HG03571 (cell line): Measurements from ENCODE around the gene RAB5B.
"Not testable (repeated sequence)": the region's sequence is repeated elsewhere in the genome, so short reads cannot be mapped to it uniquely, and the experiment has no call there.

ENCODE experiments used
- ATAC-seq: cut with Tn5 transposase; IDR thresholded peaks from one replicate; pipeline ENCODE4 v1.9.1; 2021; ENCODE audit not compliant: unreplicated experiment

Gene RAB5B

DNA sequence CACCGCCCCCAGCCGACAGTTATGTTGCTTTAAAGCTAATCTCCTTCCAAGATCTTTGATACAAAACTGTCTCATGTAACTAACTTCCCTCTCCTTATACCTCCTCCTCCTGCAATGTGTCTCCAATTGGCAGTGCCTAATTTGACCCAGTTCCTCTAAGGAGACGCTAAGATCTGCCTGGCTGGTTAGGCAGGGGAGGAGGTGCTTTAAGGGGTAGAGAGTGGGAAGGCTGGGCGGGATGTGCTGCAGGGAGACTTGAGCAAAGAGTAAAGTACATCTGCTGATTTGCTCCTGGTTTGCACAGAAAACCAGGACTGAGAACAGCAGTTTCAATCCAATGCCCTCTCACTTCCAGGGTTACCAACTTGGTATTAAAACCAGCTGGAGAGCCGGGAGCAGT is 39.6 kb downstream of the RAB5B start:
- no peak for ATAC-seq

DNA sequence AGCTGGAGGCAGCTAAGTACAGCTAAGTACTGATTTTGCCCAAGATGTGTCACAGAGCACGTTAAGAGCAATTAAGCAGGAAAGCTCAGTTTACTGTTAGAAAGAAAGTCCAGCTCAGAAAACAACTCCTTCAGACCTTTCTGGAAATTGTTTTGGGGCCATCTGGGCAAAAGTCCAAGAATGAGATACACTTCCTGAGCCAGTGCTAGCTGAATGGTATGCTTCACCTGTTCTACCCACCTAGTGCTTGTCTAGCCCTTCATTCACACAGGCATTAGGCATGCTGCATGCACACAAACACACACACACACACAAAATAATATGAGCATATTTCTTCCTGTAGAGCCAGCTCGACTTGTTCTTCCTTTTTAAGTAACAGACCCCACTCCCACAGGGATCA is 40.3 kb downstream of the RAB5B start:
- ATAC-seq = no peak

DNA sequence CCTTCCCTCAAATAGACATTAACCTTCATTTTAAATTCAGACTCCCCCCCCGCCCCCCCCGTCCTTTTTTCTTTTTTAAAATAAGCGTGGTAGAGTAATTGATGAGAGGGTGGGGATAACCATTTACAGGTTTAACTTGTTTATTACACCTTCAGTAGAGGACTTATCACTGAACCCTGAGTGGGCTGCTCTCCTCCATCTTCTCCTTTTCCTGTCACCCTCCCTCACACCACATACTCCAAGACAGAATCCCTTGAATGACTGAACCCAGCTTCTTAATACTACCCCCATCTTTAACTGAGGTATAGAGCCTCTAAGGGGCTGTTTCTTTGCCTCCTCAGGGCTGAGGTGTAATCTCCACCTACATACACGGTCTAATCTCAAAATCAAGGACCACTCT is 43.3 kb downstream of the RAB5B start:
- no peak for ATAC-seq

DNA sequence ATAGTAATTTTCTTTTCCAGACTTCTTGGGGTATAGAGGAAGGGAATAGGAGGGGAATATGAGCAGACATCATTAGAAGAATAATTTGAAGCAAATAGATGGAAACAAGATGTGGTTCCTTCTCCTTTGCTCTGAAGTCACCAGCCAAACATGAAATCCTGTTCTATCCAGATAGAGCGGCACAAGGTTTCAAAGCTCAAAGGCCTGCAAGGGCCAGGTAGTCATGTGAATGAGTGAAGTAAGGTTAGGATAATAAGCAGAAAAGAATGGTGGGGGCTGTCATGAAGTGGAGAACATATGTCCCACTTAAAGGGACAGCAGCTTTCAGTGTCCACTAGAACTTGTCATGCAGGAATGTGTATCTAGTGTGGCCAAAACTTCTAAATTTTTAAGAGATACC is 44.5 kb downstream of the RAB5B start:
- ATAC-seq = no peak

DNA sequence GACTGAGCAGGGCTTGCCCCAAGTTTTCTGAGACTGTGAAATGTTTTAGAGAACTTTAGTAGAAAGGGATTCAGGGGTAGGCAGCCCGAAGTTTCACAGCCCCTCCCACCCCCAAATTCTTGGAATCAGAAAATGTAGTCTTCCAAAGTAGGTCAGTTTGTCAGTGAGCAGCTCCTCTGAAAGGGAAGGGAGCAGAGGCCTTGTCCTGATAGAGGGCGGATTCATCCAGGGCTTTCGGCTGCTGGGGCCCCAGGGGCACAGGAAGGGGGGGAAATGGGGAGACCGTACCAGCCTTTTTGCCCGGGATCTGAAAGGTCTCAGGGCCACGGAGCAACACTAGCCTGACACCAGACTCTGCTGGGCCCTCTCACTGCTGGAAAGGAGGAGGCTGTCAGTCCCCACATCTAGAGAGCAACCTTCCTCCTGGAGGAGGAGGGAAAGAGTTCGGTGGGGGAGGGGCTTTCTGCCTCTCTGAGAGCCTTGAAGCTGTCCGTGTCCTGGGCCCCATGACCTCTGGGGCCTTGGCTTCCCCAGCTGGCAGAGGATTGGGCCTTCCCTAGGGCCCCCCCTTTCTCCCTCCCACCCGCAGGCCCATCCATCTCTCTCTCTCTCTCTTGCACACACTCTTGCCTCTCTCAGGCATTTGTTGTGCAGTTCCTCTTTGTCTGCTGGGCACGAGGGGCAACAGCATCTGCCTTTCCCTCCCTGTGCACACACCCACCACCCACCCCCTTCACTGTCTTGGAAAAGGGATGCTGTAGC is 46.7 kb downstream of the RAB5B start, which contains the start of gene IKZF4:
Gene IKZF4 (plus strand): TSS at position 621 of the 762 bp plus-strand sequence. CDS start 451 bp downstream, outside the sequence.
- no peak for ATAC-seq

DNA sequence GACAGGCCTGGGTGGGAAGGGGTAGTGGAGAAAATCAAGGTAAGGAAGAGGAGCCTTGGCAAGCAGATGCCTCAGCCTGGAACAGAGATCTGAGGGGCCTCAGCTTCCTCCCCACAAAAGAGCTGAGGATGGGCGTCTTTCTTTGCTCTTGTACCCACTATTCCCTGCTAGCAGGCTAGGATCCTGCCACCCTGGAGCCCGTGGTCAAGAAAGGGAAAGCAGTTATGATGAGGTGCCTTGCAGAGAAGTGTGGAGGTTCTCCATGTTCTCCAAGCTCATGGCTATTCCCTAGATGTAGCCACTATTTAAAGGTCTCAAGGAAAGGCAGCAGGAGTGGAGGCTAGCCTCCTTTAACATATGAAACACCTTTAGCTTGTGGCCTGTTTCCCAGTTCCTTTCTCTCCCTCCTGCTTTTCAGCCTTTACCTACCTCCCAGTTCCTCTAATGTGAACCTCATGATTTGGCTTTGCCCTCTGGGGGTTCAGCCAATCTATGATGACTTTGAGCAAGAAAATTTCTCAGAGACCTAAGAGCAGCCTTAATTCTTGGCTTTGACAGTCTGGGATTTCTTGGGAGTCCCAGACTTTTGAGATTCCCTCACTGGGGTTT is 48.1 kb downstream of the RAB5B start:
- ATAC-seq = no peak

DNA sequence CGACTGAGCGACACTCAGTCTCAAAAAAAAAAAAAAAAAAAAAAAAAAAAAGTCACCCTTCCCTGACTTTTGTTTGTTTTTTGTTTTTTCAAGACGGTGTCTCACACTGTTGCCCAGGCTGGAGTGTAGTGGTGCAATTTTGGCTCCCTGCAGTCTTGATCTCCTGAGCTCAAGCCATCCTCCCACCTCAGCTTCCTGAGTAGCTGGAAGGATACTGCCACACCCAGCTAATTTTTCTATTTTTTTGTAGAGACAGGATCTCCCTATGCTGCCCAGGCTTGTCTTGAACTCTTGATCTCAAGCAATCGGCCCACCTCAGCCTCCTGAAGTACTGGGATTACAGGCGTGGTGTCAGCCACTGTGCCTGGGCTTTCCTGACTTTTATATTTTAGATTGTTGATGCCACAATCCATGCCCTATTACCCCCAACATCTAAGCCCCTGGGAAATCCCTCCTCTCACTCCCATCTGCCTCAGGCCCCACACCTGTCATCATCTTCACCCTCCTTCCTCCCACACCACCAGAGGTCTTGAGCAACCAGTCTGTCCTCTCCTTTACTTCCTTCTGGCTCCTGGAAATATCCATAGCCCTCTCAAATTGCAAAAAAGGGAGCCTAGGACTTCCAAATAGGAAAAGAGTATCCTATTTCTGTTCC is 54.8 kb downstream of the RAB5B start:
- no peak for ATAC-seq

DNA sequence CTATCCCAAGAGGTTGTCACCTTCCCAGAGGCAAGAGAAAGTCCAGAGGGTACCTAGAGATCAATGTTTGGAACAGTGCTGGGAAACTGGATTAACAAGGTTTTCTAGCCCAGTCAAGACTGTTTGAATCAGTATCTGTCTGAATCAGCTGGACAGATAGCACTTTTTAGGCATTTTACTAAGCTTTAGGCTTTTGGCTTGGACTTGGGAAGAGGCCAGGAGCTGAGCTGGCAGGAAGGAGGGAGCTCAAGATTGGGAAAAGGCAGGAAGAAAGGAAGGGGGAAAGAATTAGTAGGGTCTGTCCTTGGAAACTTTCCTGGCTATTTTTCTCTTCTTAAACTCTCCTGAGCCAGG is 55.3 kb downstream of the RAB5B start:
- no peak for ATAC-seq

DNA sequence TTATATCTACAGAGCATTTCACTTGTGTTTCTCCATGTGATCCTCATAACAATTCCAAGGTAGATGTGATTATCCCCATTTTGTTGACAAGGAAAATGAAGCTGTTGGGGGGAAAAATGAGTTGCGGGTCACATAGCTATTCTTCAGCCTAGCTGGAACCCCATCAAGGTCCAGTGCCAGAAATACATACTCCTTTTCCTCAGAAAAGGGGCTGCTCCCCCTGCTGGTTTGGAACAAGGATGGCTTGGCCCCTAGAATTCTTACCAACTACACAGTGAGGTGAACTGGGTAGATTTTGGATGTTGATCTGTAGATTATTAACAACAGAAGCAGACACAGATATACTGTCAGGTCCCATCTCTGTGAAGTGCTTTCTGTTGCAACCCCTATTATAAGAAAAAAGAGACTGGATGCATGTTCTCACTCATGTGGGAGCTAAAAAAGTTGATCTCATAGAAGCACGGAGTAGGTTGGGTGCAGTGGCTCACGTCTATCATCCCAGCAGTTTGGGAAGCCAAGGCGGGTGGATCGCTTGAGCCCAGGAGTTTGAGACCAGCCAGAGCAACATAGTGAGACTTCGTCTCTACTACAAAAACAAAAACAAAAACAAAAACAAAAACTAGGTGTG is 55.9 kb downstream of the RAB5B start:
- no peak for ATAC-seq

DNA sequence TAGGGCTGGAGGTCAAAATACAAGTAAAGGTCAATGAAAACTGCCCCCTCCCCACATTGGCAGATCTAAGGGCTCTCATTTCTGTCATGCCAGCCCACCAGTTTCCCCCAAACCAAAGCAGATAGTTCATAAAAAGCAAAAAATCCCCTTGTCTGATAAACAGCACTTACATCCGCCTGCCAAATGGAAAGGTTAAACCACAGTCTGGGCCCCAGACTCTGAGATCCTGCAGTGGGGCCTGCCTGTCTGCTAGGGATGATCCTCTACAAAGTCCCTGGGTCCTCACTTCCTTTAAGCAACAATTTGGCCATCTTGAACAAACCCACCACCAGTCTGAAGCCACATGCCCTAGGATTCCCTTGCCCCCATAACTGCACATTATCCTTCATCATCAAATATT is 58.1 kb downstream of the RAB5B start:
- ATAC-seq = no peak

DNA sequence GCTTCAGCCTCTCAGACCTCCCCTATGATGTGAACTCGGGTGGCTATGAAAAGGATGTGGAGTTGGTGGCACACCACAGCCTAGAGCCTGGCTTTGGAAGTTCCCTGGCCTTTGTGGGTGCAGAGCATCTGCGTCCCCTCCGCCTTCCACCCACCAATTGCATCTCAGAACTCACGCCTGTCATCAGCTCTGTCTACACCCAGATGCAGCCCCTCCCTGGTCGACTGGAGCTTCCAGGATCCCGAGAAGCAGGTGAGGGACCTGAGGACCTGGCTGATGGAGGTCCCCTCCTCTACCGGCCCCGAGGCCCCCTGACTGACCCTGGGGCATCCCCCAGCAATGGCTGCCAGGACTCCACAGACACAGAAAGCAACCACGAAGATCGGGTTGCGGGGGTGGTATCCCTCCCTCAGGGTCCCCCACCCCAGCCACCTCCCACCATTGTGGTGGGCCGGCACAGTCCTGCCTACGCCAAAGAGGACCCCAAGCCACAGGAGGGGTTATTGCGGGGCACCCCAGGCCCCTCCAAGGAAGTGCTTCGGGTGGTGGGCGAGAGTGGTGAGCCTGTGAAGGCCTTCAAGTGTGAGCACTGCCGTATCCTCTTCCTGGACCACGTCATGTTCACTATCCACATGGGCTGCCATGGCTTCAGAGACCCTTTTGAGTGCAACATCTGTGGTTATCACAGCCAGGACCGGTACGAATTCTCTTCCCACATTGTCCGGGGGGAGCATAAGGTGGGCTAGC is 60.9 kb downstream of the RAB5B start:
- ATAC-seq = no peak

DNA sequence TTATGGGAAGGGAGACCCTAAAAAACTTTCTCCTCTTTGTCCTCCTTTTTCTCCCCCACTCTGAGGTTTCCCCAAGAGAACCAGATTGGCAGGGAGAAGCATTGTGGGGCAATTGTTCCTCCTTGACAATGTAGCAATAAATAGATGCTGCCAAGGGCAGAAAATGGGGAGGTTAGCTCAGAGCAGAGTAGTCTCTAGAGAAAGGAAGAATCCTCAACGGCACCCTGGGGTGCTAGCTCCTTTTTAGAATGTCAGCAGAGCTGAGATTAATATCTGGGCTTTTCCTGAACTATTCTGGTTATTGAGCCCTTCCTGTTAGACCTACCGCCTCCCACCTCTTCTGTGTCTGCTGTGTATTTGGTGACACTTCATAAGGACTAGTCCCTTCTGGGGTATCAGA is 63.3 kb downstream of the RAB5B start:
- no peak for ATAC-seq

DNA sequence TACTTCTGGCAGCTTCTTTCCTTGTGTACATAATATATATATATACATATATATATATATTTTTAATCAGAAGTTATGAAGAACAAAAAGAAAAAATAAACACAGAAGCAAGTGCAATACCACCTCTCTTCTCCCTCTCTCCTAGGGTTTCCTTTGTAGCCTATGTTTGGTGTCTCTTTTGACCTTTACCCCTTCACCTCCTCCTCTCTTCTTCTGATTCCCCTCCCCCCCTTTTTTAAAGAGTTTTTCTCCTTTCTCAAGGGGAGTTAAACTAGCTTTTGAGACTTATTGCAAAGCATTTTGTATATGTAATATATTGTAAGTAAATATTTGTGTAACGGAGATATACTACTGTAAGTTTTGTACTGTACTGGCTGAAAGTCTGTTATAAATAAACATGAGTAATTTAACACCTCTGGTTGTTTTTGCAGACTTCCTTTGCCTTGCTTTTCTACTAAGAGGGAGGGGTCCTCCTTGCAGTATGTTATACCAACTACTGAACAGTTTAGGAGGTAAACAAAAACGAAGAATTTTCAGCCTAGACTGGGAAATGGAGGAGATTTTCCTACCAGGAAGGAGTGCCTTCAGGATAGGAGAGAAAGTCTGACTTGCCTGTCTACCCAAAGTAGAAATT is 64.3 kb downstream of the RAB5B start:
- no peak for ATAC-seq

DNA sequence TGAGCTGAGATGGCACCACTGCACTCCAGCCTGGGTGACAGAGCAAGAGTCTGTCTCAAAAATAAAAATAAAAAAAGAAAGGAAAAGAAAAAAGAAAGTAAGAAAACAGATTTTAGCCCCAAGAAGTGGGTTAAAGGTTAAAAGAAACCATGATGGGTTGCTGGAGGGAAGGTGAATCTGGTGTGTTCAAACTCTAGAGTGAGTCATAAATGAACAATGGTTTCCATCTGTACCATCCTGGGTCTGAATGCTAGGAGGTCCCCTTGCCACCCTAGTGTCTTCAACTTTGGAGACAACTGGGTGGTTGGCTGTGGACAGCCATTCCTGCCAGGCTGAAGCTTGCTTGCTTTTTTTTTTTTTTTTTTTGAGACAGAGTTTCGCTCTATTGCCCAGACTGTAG is 66.3 kb downstream of the RAB5B start:
- no peak for ATAC-seq

DNA sequence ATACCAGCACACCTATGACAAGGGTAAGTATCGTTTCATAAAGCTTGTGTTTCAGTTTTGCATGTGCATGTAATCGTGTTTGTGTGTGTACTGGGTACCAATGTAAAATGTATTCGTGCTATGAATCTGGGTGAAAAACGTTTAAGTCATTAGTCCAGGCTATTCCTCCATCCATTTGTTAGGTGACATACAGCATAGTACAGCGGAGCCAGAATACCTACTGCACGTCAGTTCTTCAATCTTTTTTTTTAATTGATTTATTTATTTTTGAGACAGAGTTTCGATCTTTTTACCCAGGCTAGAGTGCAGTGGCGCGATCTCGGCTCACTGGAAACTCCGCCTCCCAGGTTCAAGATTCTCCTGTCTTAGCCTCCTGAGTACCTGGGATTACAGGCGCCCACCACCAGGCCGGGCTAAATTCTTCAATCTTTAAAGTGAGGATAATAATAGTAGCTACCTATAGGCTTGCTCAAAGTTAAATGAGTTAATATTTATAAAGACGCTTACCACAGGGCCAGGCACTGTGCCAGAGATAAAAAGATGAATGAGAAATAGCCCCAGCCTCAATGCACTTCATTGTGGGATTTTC is 67.2 kb downstream of the RAB5B start:
- no peak for ATAC-seq

DNA sequence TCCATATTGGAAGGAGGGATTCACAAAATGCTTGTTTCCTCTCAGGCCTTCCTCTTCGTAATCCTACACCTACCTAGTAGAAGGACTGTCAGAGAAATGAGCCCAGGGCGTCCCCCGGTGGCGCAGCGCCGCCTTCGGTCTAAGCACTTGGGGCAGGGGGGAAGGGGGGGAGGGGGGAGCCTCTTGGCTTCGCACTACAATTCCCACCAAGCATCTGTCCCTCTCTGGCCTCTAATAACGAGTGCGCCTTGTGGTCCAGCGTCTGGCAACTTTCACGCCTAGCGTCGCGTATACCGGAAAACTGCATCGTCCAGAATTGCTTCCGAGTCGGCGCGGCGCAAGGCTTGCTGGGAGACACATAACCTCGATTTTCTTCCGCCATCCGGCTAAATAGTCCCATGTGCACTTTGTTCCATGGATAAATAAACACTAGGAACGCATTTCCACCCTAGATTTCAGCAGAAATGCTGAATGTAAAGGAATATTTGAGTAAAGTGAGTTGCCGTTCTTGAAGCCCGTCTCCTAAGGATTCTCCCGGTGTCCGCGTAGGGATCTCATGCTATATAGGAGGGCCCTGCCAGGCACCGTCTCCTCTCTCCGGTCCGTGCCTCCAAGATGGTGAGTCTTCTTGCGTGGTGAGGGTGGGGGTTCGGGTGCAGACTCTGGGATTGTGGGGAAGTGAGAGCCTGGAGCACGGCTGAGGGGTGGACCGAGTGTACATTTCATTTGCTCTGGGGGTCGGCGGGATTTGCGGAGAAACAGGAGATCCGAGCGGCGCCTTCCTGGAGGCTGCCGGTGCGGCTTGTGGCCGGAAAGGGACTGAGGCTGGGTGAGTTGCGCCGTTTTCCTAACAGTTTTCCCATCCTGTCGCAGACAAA is 67.9 kb downstream of the RAB5B start, which contains the start of gene RPS26:
Gene RPS26 (plus strand): TSS at position 367 of the 878 bp plus-strand sequence. CDS start 249 bp downstream, at position 616.
- peak; percentile 93 for ATAC-seq

DNA sequence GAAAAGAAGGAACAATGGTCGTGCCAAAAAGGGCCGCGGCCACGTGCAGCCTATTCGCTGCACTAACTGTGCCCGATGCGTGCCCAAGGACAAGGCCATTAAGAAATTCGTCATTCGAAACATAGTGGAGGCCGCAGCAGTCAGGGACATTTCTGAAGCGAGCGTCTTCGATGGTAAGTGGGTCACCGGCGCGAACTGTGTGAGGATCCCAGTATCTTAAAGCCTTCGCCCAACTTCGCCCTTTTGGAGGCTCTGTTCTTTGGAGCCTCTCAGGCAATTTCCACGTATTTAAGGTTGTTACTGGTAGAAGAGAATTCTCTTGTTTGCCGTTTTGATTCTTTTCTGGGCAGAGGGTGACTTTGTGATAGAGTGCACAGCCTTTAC is 68.5 kb downstream of the RAB5B start:
- not testable (repeated sequence) for ATAC-seq

DNA sequence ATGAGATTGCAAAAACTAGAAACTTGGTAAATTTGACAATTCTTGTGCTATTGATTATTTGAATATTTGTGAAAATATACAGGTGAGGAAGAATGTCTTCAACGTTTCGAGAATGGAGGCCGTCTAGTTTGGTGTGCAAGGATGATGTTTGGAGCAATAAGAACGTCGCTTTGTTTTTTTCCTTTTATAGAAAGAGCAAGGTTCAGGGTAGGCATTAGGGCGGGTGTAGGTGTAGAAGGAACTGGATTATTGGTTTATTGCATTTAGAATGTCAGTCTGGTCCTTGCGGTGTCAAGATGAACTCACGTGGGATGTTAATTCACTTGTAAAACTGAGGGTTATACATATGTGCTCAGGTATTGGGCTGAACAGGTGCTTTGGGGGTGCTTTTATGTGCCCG is 69.0 kb downstream of the RAB5B start:
- ATAC-seq = no peak
